Natural killer cell (primary cell): Measurements from ENCODE around the gene TLCD5. TPM values are rescaled to one million over a fixed set of nuclear protein-coding genes. Genes with fewer than 3 reads are reported as not detected.

Experiments
- ATAC-seq, 3 donors: fragments of 150-1000 bp in 2 of 3; fragments of 200-7000 bp in 1 of 3; cut with Tn5 transposase; 1 replicate in 1 of 3; 2 replicates in 2 of 3; pipeline ENCODE4 v1.10.0; 2021; ENCODE audit warnings: mild to moderate bottlenecking in 2 of 3, moderate library complexity in 2 of 3
- DNase-seq, 2 donors: peaks; one replicate each; pipeline versions ENCODE4 v3.0.0 to v3.0.0-alpha.2; 2013 to 2021; ENCODE audit warnings: mixed read lengths in 1 of 2
- H3K27ac ChIP-seq: one replicate; pipeline ENCODE4 v1.5.1; 2013; ENCODE audit warnings: mild to moderate bottlenecking, low read length
- H3K27me3 ChIP-seq: one replicate; pipeline ENCODE4 v1.6.1; 2013; ENCODE audit warnings: low read length; ENCODE audit not compliant: control insufficient read depth, insufficient read depth
- H3K36me3 ChIP-seq: one replicate; pipeline ENCODE4 v1.6.1; 2013; ENCODE audit warnings: low read length; ENCODE audit not compliant: control insufficient read depth, insufficient read depth
- H3K4me1 ChIP-seq: one replicate; pipeline ENCODE4 v1.6.1; 2013; ENCODE audit warnings: low read length; ENCODE audit not compliant: control insufficient read depth, insufficient read depth
- H3K4me3 ChIP-seq: one replicate; pipeline ENCODE4 v1.5.1; 2013; ENCODE audit warnings: low read length
- H3K9me3 ChIP-seq: one replicate; pipeline ENCODE4 v1.6.1; 2013; ENCODE audit warnings: low read length; ENCODE audit not compliant: control insufficient read depth, insufficient read depth
- H3K27ac Mint-ChIP-seq, 2 donors: one replicate each; pipeline ENCODE4 v1.8.0; 2022; ENCODE audit warnings: mild to moderate bottlenecking in 2 of 2, mixed read lengths in 2 of 2, moderate library complexity in 1 of 2
- H3K27me3 Mint-ChIP-seq, 2 donors: one replicate each; pipeline ENCODE4 v1.8.0; 2022; ENCODE audit warnings: low read depth in 2 of 2, mixed read lengths in 2 of 2
- H3K36me3 Mint-ChIP-seq: one replicate; pipeline ENCODE4 v1.8.0; 2022; ENCODE audit warnings: mixed read lengths
- H3K4me1 Mint-ChIP-seq, 2 donors: one replicate each; pipeline ENCODE4 v1.8.0; 2022; ENCODE audit warnings: mixed read lengths in 2 of 2
- H3K4me3 Mint-ChIP-seq: one replicate; pipeline ENCODE4 v1.8.0; 2022; ENCODE audit warnings: mild to moderate bottlenecking, moderate library complexity, mixed read lengths
- H3K9me3 Mint-ChIP-seq, 2 donors: one replicate each; pipeline ENCODE4 v1.8.0; 2022; ENCODE audit warnings: mixed read lengths in 2 of 2
- CTCF ChIP-seq: fragments of 200-600 bp; IDR thresholded peaks from one replicate; pipeline ENCODE4 v1.8.0; 2022; ENCODE audit warnings: antibody characterized with exemption
- WGBS: methylation state at CpG from one replicate; pipeline ENCODE4 v1.1.7; 2013; ENCODE audit warnings: missing lambda C conversion rate; ENCODE audit not compliant: insufficient coverage; 5-methylcytosine and 5-hydroxymethylcytosine counted together
- intact Hi-C: fragments of 100-400 bp; cut with micrococcal nuclease; formaldehyde crosslinking; loops from one replicate; pipeline ENCODE4 v1.14.2; 2022
- total RNA-seq, 4 donors: library from RNA; stranded (reverse); fragments of 120-200 nt in 1 of 4; gene quantifications; one replicate each; pipeline versions ENCODE4 v1.2.3 to v1.2.4, GENCODE V29; 2013 to 2022

Gene TLCD5
- total RNA-seq, 3 donors from 2014 or later (not counting 1 experiment from before 2014, with no cell fraction given): not detected

GRCh38 chr11:120288021-120288420 is 37.1 kb upstream of the TLCD5 start:
- no peak overlapping the region for H3K4me3 Mint-ChIP-seq
- no peak overlapping the region for H3K4me3 ChIP-seq
- 65% methylated on average over 2 of the region's 2 CpGs for WGBS
- H3K4me1 Mint-ChIP-seq: peaks cover 0 to 6% of the 10 kb centered on the region in 2 donors
- H3K4me1 ChIP-seq: no peaks in the 10 kb centered on the region
- H3K36me3 Mint-ChIP-seq: no peaks in the 10 kb centered on the region
- peaks cover 19 to 42% of the 10 kb centered on the region in 2 donors for H3K27me3 Mint-ChIP-seq
- TF ChIP-seq CTCF: no peak
- H3K27me3 ChIP-seq: peaks cover 2% of the 10 kb centered on the region
- DNase-seq (no peak), ATAC-seq (no peak)
- intact Hi-C loops: no loop called here
- H3K27ac ChIP-seq: no peak overlapping the region
- no peaks in the 10 kb centered on the region for H3K9me3 Mint-ChIP-seq
- no peak overlapping the region for H3K27ac Mint-ChIP-seq
- no peaks in the 10 kb centered on the region for H3K9me3 ChIP-seq
- no peaks in the 10 kb centered on the region for H3K36me3 ChIP-seq

DNA sequence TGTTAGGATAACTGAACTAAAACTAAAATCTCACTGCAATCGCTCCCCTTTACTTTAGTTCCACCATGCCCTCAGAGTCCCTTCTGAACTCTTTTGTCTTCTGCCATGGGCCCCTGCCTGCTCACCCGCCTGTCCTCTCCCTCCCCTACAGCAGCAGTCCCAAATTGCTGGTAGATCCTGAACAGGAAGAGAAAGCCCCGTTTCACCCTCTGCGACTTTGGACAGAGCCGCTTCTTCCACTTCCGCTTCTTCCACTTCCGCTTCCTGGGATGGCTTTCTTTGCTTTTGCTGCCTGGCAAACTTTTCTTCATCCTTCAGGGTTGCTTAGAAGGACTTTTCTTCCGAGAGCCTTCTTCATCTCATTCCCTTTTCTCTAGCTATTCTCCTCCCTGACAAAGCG is 35.7 kb upstream of the TLCD5 start:
- Mint-ChIP-seq H3K4me1 (peaks cover 0 to 6% of the 10 kb centered on the region in 2 donors), H3K9me3 (no peaks in the 10 kb centered on the region), H3K4me3 (no peak overlapping the region), H3K27ac (no peak overlapping the region), H3K36me3 (no peaks in the 10 kb centered on the region), H3K27me3 (peaks cover 23 to 52% of the 10 kb centered on the region in 2 donors)
- no peaks in the 10 kb centered on the region for H3K9me3 ChIP-seq
- DNase-seq (no peak), ATAC-seq (no peak)
- intact Hi-C loops: no loop called here
- no peaks in the 10 kb centered on the region for H3K36me3 ChIP-seq
- H3K4me3 ChIP-seq: no peak overlapping the region
- H3K27ac ChIP-seq: no peak overlapping the region
- 72% methylated on average over 9 of the region's 9 CpGs for WGBS
- no peak for TF ChIP-seq CTCF
- peaks cover 2% of the 10 kb centered on the region for H3K27me3 ChIP-seq
- no peaks in the 10 kb centered on the region for H3K4me1 ChIP-seq

- peaks cover 30 to 67% of the 10 kb centered on the region in 2 donors for H3K27me3 Mint-ChIP-seq
- H3K27ac Mint-ChIP-seq: no peak overlapping the region
Measured at GRCh38 chr11:120290956-120291355, 34.1 kb upstream of the TLCD5 start.

More at GRCh38 chr11:120290956-120291355, 34.1 kb upstream of the TLCD5 start:
- no peaks in the 10 kb centered on the region for H3K4me1 ChIP-seq
- H3K36me3 ChIP-seq: no peaks in the 10 kb centered on the region
- Mint-ChIP-seq H3K4me3 (no peak overlapping the region), H3K4me1 (peaks cover 0 to 6% of the 10 kb centered on the region in 2 donors), H3K36me3 (no peaks in the 10 kb centered on the region), H3K9me3 (no peaks in the 10 kb centered on the region)
- DNase-seq (no peak), ATAC-seq (no peak)
- no peak overlapping the region for H3K4me3 ChIP-seq
- H3K27me3 ChIP-seq: peaks cover 2% of the 10 kb centered on the region
- WGBS: 53% methylated on average over 3 of the region's 3 CpGs
- no peaks in the 10 kb centered on the region for H3K9me3 ChIP-seq
- intact Hi-C loops: no loop called here
- H3K27ac ChIP-seq: no peak overlapping the region
- no peak for TF ChIP-seq CTCF
